Heart right ventricle (tissue), 16 donors: ENCODE data around the gene NUP205. TPM values are rescaled to one million over a fixed set of nuclear protein-coding genes. Genes with fewer than 3 reads are reported as not detected.

Experiments
- ATAC-seq, 8 donors: fragments of 200-7000 bp; cut with Tn5 transposase; one replicate each; pipeline ENCODE4 v1.9.1; 2020; ENCODE audit warnings: mild to moderate bottlenecking in 8 of 8, moderate library complexity in 8 of 8, moderate number of reproducible peaks in 1 of 8
- DNase-seq, 2 donors: peaks; one replicate each; pipeline ENCODE4 v3.0.0-alpha.2; 2020
- H3K27ac ChIP-seq, 10 donors: fragments of 200-600 bp; sonication (generic) in 2 of 10; one replicate each; pipeline versions ENCODE4 v1.5.0 to v1.8.0; 2020 to 2022; ENCODE audit warnings: mild to moderate bottlenecking in 3 of 10
- H3K27me3 ChIP-seq, 7 donors: fragments of 200-600 bp; one replicate each; pipeline ENCODE4 v1.8.0; 2021 to 2022; ENCODE audit warnings: mild to moderate bottlenecking in 2 of 7
- H3K36me3 ChIP-seq, 9 donors: fragments of 200-600 bp; sonication (generic) in 1 of 9; one replicate each; pipeline versions ENCODE4 v1.5.0 to v1.8.0; 2020 to 2022; ENCODE audit warnings: mild to moderate bottlenecking in 2 of 9
- H3K4me1 ChIP-seq, 9 donors: fragments of 200-600 bp; sonication (generic) in 1 of 9; one replicate each; pipeline versions ENCODE4 v1.5.0 to v1.8.0; 2020 to 2022; ENCODE audit warnings: mild to moderate bottlenecking in 4 of 9
- H3K4me3 ChIP-seq, 10 donors: fragments of 200-600 bp; sonication (generic) in 2 of 10; one replicate each; pipeline versions ENCODE4 v1.5.0 to v1.8.0; 2020 to 2022; ENCODE audit warnings: mild to moderate bottlenecking in 7 of 10, moderate library complexity in 2 of 10
- H3K9me3 ChIP-seq, 11 donors: fragments of 200-600 bp in 10 of 11; sonication (generic) in 2 of 11; one replicate each; pipeline versions ENCODE4 v1.5.0 to v1.8.0; 2013 to 2022; ENCODE audit warnings: mild to moderate bottlenecking in 2 of 11, control low read depth in 1 of 11, moderate library complexity in 1 of 11
- CTCF ChIP-seq, 9 donors: fragments of 200-600 bp; sonication (generic) in 2 of 9; IDR thresholded peaks; one replicate each; pipeline versions ENCODE4 v1.5.0 to v1.8.0; 2021 to 2022; ENCODE audit warnings: antibody characterized with exemption in 9 of 9, mild to moderate bottlenecking in 5 of 9, moderate library complexity in 1 of 9
- WGBS, 2 donors: extraction: QIAGEN DNeasy Blood & Tissue Kit; methylation state at CpG; one replicate each; pipeline ENCODE4 v1.1.7; 2013; ENCODE audit warnings: inconsistent platforms in 1 of 2; 5-methylcytosine and 5-hydroxymethylcytosine counted together
- intact Hi-C, 10 donors: fragments of 100-400 bp; cut with DNase I; formaldehyde crosslinking; loops; one replicate each; pipeline versions ENCODE4 v1.11.1 to v1.14.2; 2022
- polyA plus RNA-seq, 2 donors: library from polyadenylated mRNA; stranded (reverse); fragments of 200-250 nt; gene quantifications; one replicate each; pipeline ENCODE4 v1.2.3, GENCODE V29; 2013
- total RNA-seq, 10 donors: library from RNA; stranded (reverse); fragmentation: NEBNext Ultra II Directional in 3 of 10; extraction: Animal tissue kit (Norgen Biotek cat#: 25700) in 3 of 10; gene quantifications; one replicate each; pipeline versions ENCODE4 v1.2.1 to v1.2.4, GENCODE V29; 2021 to 2023
- donor health status: Arrhythmogenic right ventricular cardiomyopathy.
- donor health status: ischemic (EF 13 %, LVEDD 7.1; RV severe dilation, severe dysfunction).
- donor health status: healthy with polysubstance abuse.
- donor health status: DM: no; HTN: yes; CAD: no.
- donor health status: DM: no; HTN: no; CAD: no.
- donor health status: ischemic (EF 25% LVEDD 6.9; RV normal size, moderate dysfunction).
- donor health status: ischemic (EF 25% LVEDD 5.7; RV mildly dilated, moderate dysfunction).
- donor health status: healthy.
- donor health status: DM: yes; HTN: yes; CAD: no.
- donor health status: Ischemic cardiomyopathy.
- donor health status: ischemic (EF 35%, LVEDD 5.7; RV mildly dilated, moderate dysfunction).
- donor health status: nonischemic (EF 11% LVEDD 7.7; RV severe dilation, severe dysfunction).
- donor health status: DM: yes; HTN: yes; CAD: no.
- donor health status: PGD.
- donor health status: ischemic (EF 29% LVEDD 5.4; RV normal size, mild dysfunction).
- donor health status: nonischemic (EF 23%, LVEDD 6.1; RV moderate dilation, normal function).

Gene NUP205
- total and polyA plus RNA-seq, 12 donors = 11.6 to 23.6 (median 14.1) TPM

GRCh38 chr7:135584362-135585353 is 26.9 kb downstream of the NUP205 start:
- DNase-seq (no peak), ATAC-seq (no peak)
- H3K4me3 ChIP-seq = no peak overlapping the region
- H3K27ac ChIP-seq = no peak overlapping the region
- TF ChIP-seq CTCF (IDR thresholded peaks at IDR 0.05) = no peak
- H3K9me3 ChIP-seq = peaks cover 0 to 2% (median 0%) of the 10 kb centered on the region in 11 donors
- no peaks in the 10 kb centered on the region for H3K4me1 ChIP-seq
- H3K27me3 ChIP-seq = no peaks in the 10 kb centered on the region
- WGBS, 2 donors = 90 to 93% methylated on average over 3 of the region's 3 CpGs
- intact Hi-C loops = no loop called here
- H3K36me3 ChIP-seq = peaks cover 0 to 100% (median 43%) of the 10 kb centered on the region in 9 donors

- intact Hi-C loops = no loop called here
- 78 to 79% methylated on average over 2 of the region's 2 CpGs for WGBS, 2 donors
- no peaks in the 10 kb centered on the region for H3K4me1 ChIP-seq
- no peak overlapping the region for H3K4me3 ChIP-seq
- H3K9me3 ChIP-seq = no peaks in the 10 kb centered on the region
- peaks cover 0 to 99% (median 25%) of the 10 kb centered on the region in 9 donors for H3K36me3 ChIP-seq
- H3K27ac ChIP-seq = no peak overlapping the region
- no peaks in the 10 kb centered on the region for H3K27me3 ChIP-seq
- ATAC-seq (no peak), DNase-seq (no peak)
- no peak for TF ChIP-seq CTCF (IDR thresholded peaks at IDR 0.05)
These were observed 39.6 kb downstream of the NUP205 start for GRCh38 chr7:135597181-135597925.

GRCh38 chr7:135597926-135598305 is 40.2 kb downstream of the NUP205 start:
- DNase-seq (no peak), ATAC-seq (no peak)
- TF ChIP-seq CTCF (IDR thresholded peaks at IDR 0.05) = no peak
- Histone ChIP-seq H3K9me3 (no peaks in the 10 kb centered on the region), H3K4me1 (no peaks in the 10 kb centered on the region), H3K4me3 (no peak overlapping the region), H3K36me3 (peaks cover 0 to 99% (median 26%) of the 10 kb centered on the region in 9 donors), H3K27me3 (no peaks in the 10 kb centered on the region), H3K27ac (no peak overlapping the region)
- intact Hi-C loops = no loop called here
- WGBS, 2 donors = 76 to 80% methylated on average over 6 of the region's 6 CpGs

- H3K9me3 ChIP-seq = no peaks in the 10 kb centered on the region
- ATAC-seq = no peak
- no peak overlapping the region for H3K4me3 ChIP-seq
- peaks cover 0 to 99% (median 16%) of the 10 kb centered on the region in 9 donors for H3K36me3 ChIP-seq
- DNase-seq = no peak
- H3K27me3 ChIP-seq = no peaks in the 10 kb centered on the region
- no peak overlapping the region for H3K27ac ChIP-seq
- H3K4me1 ChIP-seq = no peaks in the 10 kb centered on the region
- intact Hi-C loops = no loop called here
- no peak for TF ChIP-seq CTCF (IDR thresholded peaks at IDR 0.05)
These were observed 41.8 kb downstream of the NUP205 start for GRCh38 chr7:135599471-135599870.
